Adrenal gland (tissue), 5 donors: ENCODE results near the gene GPR142.

Source experiments
- POLR2A ChIP-seq, 2 donors: fragments of 450-650 bp; IDR thresholded peaks; one replicate each; pipeline ENCODE4 v1.6.1; 2017; ENCODE audit warnings: antibody characterized with exemption in 2 of 2, mild to moderate bottlenecking in 2 of 2, moderate library complexity in 1 of 2
- TF ChIP-seq, protein P1 (sequence below), 6 experiments: fragments of 450-650 bp in 4 of 6; fragments of 200-600 bp in 2 of 6; sonication (generic) in 1 of 6; IDR thresholded peaks; 1 replicate in 5 of 6; 2 replicates in 1 of 6; pipeline versions ENCODE4 v1.5.1 to v1.8.0; 2016 to 2021; ENCODE audit warnings: antibody characterized with exemption in 6 of 6, mild to moderate bottlenecking in 2 of 6, moderate library complexity in 1 of 6
- donor health status: DM: no; HTN: no; CAD: no.

DNA sequence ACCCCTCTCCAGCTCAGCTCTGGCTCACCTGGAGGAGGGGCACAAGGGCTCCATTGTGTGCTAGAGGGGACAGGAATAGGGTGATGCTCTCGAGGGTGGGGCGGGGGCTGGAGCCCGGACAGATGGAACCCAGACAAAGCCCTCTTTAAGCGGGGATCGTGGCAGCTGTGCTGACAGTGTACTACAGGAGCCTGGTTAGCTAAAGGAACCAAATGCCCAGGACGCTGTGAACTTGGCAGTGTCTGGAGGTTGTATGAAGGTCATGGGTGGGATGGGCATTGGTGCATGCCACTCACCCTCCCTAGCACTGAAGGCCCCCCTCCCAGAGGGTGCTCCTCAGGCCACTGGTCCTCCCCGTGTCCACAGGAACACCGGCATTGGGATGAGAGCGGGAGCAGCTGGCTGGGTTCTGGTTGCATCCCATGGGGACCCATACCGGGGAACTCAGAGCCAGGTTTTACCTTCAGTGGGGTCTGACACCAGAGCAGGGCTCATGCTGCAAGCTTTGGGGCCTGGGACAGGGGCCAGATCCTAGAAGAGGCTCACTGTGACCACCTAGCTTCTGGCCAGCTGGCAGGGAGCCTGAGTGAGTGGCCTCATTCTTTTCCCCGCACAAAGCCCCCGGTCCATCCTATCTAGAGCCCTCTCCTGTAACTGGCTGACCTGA lies 29.3 kb upstream of the GPR142 start:
- TF ChIP-seq, protein P1, sequence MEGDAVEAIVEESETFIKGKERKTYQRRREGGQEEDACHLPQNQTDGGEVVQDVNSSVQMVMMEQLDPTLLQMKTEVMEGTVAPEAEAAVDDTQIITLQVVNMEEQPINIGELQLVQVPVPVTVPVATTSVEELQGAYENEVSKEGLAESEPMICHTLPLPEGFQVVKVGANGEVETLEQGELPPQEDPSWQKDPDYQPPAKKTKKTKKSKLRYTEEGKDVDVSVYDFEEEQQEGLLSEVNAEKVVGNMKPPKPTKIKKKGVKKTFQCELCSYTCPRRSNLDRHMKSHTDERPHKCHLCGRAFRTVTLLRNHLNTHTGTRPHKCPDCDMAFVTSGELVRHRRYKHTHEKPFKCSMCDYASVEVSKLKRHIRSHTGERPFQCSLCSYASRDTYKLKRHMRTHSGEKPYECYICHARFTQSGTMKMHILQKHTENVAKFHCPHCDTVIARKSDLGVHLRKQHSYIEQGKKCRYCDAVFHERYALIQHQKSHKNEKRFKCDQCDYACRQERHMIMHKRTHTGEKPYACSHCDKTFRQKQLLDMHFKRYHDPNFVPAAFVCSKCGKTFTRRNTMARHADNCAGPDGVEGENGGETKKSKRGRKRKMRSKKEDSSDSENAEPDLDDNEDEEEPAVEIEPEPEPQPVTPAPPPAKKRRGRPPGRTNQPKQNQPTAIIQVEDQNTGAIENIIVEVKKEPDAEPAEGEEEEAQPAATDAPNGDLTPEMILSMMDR (IDR thresholded peaks at IDR 0.05), result no peak
- TF ChIP-seq POLR2A (IDR thresholded peaks at IDR 0.05), result no peak
